ENCODE measurements around the gene MARCHF7.

MARCHF7 gene

GRCh38 chr2:159759577-159759976 is 47.3 kb downstream of the MARCHF7 start:
- no peak for DNase-seq (ENCODE audit: low read depth in 2 of 2, low spot score in 1 of 2)

- no peak for DNase-seq (ENCODE audit: low read depth in 2 of 2, low spot score in 1 of 2)
These were observed 48.0 kb downstream of the MARCHF7 start for GRCh38 chr2:159760326-159760725.

- no peak for DNase-seq (ENCODE audit: low read depth in 2 of 2, low spot score in 1 of 2)
These were observed 49.8 kb downstream of the MARCHF7 start for GRCh38 chr2:159762075-159762474.

Measured in stimulated activated CD8-positive, alpha-beta memory T cell treated with anti-CD3 and anti-CD28 coated beads, Interleukin-4, amount 100 ng/mL, for 1 hour (primary cell).